Neural cell (in vitro differentiated cells): ENCODE data around the gene EEF1AKMT2. TPM values are rescaled to one million over a fixed set of nuclear protein-coding genes. Genes with fewer than 3 reads are reported as not detected.

Experiments
- H2AFZ ChIP-seq: fragments of 200-600, 300-800 bp; sonication (generic), shearing (Covaris generic); 2 replicates; pipeline ENCODE4 v1.6.0; 2014; ENCODE audit warnings: low read depth, mild to moderate bottlenecking, antibody characterized with exemption, low read length, moderate library complexity
- H3F3A ChIP-seq: fragments of 200-600 bp; shearing (Covaris generic); 2 replicates; pipeline ENCODE4 v1.6.1; 2016; ENCODE audit warnings: mild to moderate bottlenecking, moderate library complexity, mixed read lengths, antibody characterized with exemption, low read length; ENCODE audit not compliant: insufficient read depth, poor library complexity, severe bottlenecking
- H3K27ac ChIP-seq: fragments of 200-600, 300-800 bp; sonication (generic), shearing (Covaris generic); 2 replicates; pipeline ENCODE4 v1.5.1; 2014; ENCODE audit warnings: mild to moderate bottlenecking, low read length, moderate library complexity
- H3K27me3 ChIP-seq: fragments of 300-800, 200-600 bp; sonication (generic), shearing (Covaris generic); 2 replicates; pipeline ENCODE4 v1.6.0; 2014; ENCODE audit warnings: mild to moderate bottlenecking, low read depth, low read length, moderate library complexity; ENCODE audit not compliant: insufficient read depth
- H3K36me3 ChIP-seq: fragments of 300-800, 200-600 bp; sonication (generic), shearing (Covaris generic); 2 replicates; pipeline ENCODE4 v1.5.1; 2014; ENCODE audit warnings: mild to moderate bottlenecking, antibody characterized with exemption, low read length, moderate library complexity; ENCODE audit not compliant: insufficient read depth
- H3K4me2 ChIP-seq: fragments of 300-800, 200-600 bp; sonication (generic), shearing (Covaris generic); 2 replicates; pipeline ENCODE4 v1.6.0; 2014; ENCODE audit warnings: mild to moderate bottlenecking, low read length
- H3K4me3 ChIP-seq: fragments of 300-800, 200-600 bp; sonication (generic), shearing (Covaris generic); 2 replicates; pipeline ENCODE4 v1.5.1; 2014; ENCODE audit warnings: mild to moderate bottlenecking, low read length, moderate library complexity
- H3K79me2 ChIP-seq: fragments of 200-600 bp; shearing (Covaris generic); replicated peaks from 2 replicates; pipeline ENCODE4 v1.6.0; 2014; ENCODE audit warnings: mild to moderate bottlenecking, low read length, moderate library complexity; ENCODE audit not compliant: insufficient read depth
- H3K9ac ChIP-seq: fragments of 300-800, 200-600 bp; sonication (generic), shearing (Covaris generic); 2 replicates; pipeline ENCODE4 v1.6.1; 2016; ENCODE audit warnings: mild to moderate bottlenecking, low read length, mixed read lengths
- H3K9me2 ChIP-seq: fragments of 200-600 bp; shearing (Covaris generic); 2 replicates; pipeline ENCODE4 v1.6.1; 2016; ENCODE audit warnings: mild to moderate bottlenecking, low read length, mixed read lengths; ENCODE audit not compliant: insufficient read depth
- H3K9me3 ChIP-seq: fragments of 200-600, 300-800 bp; sonication (generic), shearing (Covaris generic); 2 replicates; pipeline ENCODE4 v1.6.1; 2016; ENCODE audit warnings: mild to moderate bottlenecking, mixed run types, low read length, moderate library complexity, mixed read lengths
- H4K20me1 ChIP-seq: fragments of 200-600 bp; shearing (Covaris generic); 2 replicates; pipeline ENCODE4 v1.6.1; 2016; ENCODE audit warnings: mild to moderate bottlenecking, mixed run types; ENCODE audit not compliant: insufficient read depth
- EP300 ChIP-seq: fragments of 450-650 bp; conservative IDR thresholded peaks from 2 replicates; pipeline ENCODE4 v1.6.1; 2014; ENCODE audit warnings: antibody characterized with exemption, mild to moderate bottlenecking, moderate library complexity; ENCODE audit not compliant: poor library complexity, severe bottlenecking
- EZH2 ChIP-seq: fragments of 200-600, 300-800 bp; shearing (Covaris generic), sonication (generic); IDR thresholded peaks from 2 replicates; pipeline ENCODE4 v1.6.1; 2014; ENCODE audit warnings: antibody characterized with exemption, low read length, borderline replicate concordance, mild to moderate bottlenecking; ENCODE audit not compliant: insufficient read depth, poor library complexity, severe bottlenecking
- MXI1 ChIP-seq: fragments of 450-650 bp; conservative IDR thresholded peaks from 2 replicates; pipeline ENCODE4 v1.6.1; 2014; ENCODE audit warnings: antibody characterized with exemption, mild to moderate bottlenecking; ENCODE audit not compliant: poor library complexity, severe bottlenecking
- POLR2AphosphoS5 ChIP-seq: IDR thresholded peaks from 2 replicates; pipeline ENCODE4 v1.6.1; 2012
- RAD21 ChIP-seq: fragments of 450-650 bp; conservative IDR thresholded peaks from 2 replicates; pipeline ENCODE4 v1.6.1; 2014; ENCODE audit warnings: antibody characterized with exemption, mild to moderate bottlenecking, moderate library complexity
- SMC3 ChIP-seq: fragments of 450-650 bp; conservative IDR thresholded peaks from 2 replicates; pipeline ENCODE4 v1.6.1; 2014; ENCODE audit warnings: antibody characterized with exemption, mild to moderate bottlenecking, moderate library complexity; ENCODE audit not compliant: poor library complexity
- TAF1 ChIP-seq: IDR thresholded peaks from 2 replicates; pipeline ENCODE4 v1.6.1; 2012; ENCODE audit warnings: low read depth
- polyA plus RNA-seq: library from polyadenylated mRNA; depleted of rRNA; stranded (reverse); fragments of >200 nt; gene quantifications from 2 replicates; pipeline ENCODE4 v1.2.3, GENCODE V29; 2014
- TF ChIP-seq, protein P1 (sequence below): fragments of 450-650 bp; IDR thresholded peaks from 2 replicates; pipeline ENCODE4 v1.5.1; 2014; ENCODE audit warnings: antibody characterized with exemption, mild to moderate bottlenecking, moderate library complexity; ENCODE audit not compliant: poor library complexity, severe bottlenecking
- TF ChIP-seq, protein P2 (sequence below): IDR thresholded peaks from 2 replicates; pipeline ENCODE4 v1.6.1; 2012; ENCODE audit warnings: borderline replicate concordance

EEF1AKMT2 gene
- polyA plus RNA-seq, 1 donor from 2014 or later, result 63.7 TPM

DNA sequence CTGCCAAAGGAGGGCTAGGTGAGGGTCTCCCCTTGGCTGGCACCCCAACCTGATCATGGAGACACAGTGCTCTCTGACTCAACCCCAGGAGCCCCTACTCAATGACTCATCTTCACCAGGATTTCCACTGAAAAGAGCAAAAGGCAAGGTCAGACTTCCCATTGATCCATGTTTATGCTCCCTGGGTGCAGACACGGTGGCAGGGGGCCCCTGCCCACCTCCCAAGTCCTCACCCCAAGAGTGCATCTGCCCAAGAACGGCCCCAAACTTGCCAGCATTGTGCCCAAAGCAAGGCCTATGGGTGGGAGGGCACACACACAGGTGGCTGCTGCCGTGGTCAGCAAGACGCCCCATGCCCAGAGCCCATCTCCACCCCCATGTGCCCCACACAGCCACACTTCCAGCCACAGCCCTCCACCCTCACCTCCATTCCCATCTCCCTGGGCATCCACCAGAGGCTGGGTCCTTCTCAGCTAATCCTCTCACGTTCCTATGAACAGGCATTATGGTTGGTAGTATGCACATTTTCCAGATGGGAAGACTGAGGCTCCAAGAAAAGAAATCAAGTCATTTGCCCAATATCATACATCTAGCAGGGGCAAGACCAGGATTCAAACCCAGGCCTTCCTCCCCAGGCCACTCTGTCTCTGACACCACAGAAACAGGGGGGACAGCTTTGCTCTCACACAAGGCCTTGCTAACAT lies 78.8 kb downstream of the EEF1AKMT2 start:
- peaks cover 23% of the 10 kb centered on the region for H3K79me2 ChIP-seq

DNA sequence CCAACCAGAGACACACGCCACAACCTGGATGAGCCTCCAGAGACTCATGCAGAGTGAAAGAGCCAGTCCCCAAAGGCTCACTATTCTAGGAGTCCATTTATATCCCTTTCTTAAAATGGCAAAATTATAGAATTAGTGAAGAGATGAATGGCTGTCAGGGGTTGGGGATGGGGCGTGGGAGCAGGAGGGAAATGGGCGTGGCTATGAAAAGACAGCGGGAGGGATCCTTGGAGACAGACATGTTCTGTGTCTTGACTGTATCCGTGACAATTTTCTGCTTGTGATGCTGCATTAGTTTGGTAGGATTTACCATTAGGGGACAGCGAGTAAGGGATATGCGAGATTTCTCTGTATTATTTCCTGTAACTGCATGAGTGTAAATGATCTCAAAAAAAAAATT lies 80.5 kb downstream of the EEF1AKMT2 start:
- no peaks in the 10 kb centered on the region for H3K9me3 ChIP-seq

More for the DNA sequence above, 78.8 kb downstream of the EEF1AKMT2 start:
- Histone ChIP-seq H3K9me2 (no peaks in the 10 kb centered on the region), H3K27me3 (no peaks in the 10 kb centered on the region), H3K27ac (no peak overlapping the region), H3F3A (no peaks in the 10 kb centered on the region), H3K36me3 (no peaks in the 10 kb centered on the region), H3K9me3 (no peaks in the 10 kb centered on the region), H2AFZ (no peak overlapping the region), H3K4me2 (no peak overlapping the region), H4K20me1 (peaks cover 2% of the 10 kb centered on the region), H3K9ac (no peak overlapping the region), H3K4me3 (no peak overlapping the region)
- TF ChIP-seq TAF1 (no peak), RAD21 (no peak), POLR2AphosphoS5 (no peak), MXI1 (no peak), EP300 (no peak), EZH2 (no peak), SMC3 (no peak)
- TF ChIP-seq, protein P1, sequence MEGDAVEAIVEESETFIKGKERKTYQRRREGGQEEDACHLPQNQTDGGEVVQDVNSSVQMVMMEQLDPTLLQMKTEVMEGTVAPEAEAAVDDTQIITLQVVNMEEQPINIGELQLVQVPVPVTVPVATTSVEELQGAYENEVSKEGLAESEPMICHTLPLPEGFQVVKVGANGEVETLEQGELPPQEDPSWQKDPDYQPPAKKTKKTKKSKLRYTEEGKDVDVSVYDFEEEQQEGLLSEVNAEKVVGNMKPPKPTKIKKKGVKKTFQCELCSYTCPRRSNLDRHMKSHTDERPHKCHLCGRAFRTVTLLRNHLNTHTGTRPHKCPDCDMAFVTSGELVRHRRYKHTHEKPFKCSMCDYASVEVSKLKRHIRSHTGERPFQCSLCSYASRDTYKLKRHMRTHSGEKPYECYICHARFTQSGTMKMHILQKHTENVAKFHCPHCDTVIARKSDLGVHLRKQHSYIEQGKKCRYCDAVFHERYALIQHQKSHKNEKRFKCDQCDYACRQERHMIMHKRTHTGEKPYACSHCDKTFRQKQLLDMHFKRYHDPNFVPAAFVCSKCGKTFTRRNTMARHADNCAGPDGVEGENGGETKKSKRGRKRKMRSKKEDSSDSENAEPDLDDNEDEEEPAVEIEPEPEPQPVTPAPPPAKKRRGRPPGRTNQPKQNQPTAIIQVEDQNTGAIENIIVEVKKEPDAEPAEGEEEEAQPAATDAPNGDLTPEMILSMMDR, result no peak
- TF ChIP-seq, protein P2, sequence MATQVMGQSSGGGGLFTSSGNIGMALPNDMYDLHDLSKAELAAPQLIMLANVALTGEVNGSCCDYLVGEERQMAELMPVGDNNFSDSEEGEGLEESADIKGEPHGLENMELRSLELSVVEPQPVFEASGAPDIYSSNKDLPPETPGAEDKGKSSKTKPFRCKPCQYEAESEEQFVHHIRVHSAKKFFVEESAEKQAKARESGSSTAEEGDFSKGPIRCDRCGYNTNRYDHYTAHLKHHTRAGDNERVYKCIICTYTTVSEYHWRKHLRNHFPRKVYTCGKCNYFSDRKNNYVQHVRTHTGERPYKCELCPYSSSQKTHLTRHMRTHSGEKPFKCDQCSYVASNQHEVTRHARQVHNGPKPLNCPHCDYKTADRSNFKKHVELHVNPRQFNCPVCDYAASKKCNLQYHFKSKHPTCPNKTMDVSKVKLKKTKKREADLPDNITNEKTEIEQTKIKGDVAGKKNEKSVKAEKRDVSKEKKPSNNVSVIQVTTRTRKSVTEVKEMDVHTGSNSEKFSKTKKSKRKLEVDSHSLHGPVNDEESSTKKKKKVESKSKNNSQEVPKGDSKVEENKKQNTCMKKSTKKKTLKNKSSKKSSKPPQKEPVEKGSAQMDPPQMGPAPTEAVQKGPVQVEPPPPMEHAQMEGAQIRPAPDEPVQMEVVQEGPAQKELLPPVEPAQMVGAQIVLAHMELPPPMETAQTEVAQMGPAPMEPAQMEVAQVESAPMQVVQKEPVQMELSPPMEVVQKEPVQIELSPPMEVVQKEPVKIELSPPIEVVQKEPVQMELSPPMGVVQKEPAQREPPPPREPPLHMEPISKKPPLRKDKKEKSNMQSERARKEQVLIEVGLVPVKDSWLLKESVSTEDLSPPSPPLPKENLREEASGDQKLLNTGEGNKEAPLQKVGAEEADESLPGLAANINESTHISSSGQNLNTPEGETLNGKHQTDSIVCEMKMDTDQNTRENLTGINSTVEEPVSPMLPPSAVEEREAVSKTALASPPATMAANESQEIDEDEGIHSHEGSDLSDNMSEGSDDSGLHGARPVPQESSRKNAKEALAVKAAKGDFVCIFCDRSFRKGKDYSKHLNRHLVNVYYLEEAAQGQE, result no peak

More for the DNA sequence above, 80.5 kb downstream of the EEF1AKMT2 start:
- Histone ChIP-seq H3K9ac (no peak overlapping the region), H2AFZ (no peak overlapping the region), H3K27me3 (no peaks in the 10 kb centered on the region), H3K9me2 (no peaks in the 10 kb centered on the region), H3F3A (no peaks in the 10 kb centered on the region), H3K4me3 (no peak overlapping the region), H3K79me2 (peaks cover 22% of the 10 kb centered on the region), H3K36me3 (no peaks in the 10 kb centered on the region), H3K4me2 (no peak overlapping the region), H4K20me1 (peaks cover 2% of the 10 kb centered on the region), H3K27ac (no peak overlapping the region)
- TF ChIP-seq POLR2AphosphoS5 (no peak), RAD21 (no peak), SMC3 (no peak), TAF1 (no peak), EZH2 (no peak), MXI1 (no peak)
- TF ChIP-seq, protein P1, result no peak
